NCI-H510A treated with DMSO at 0.1 percent for 48 hours (cell line): ENCODE data around the gene CGB2.
"Not testable (repeated sequence)": the region's sequence is repeated elsewhere in the genome, so short reads cannot be mapped to it uniquely, and the experiment has no call there.

Experiments used
- DNase-seq: peaks from one replicate; lab custom pipeline; 2025; lab: John Stamatoyannopoulos, UW

The CGB2 gene

GRCh38 chr19:49067554-49067953, 35.9 kb downstream of the CGB2 start:
- DNase-seq, result no peak

GRCh38 chr19:49069026-49069425, 37.3 kb downstream of the CGB2 start:
- no peak for DNase-seq

- no peak for DNase-seq
Observed at GRCh38 chr19:49070416-49070815, 38.7 kb downstream of the CGB2 start.

- DNase-seq, result no peak
Observed at GRCh38 chr19:49071860-49072547, 40.3 kb downstream of the CGB2 start.

- peak; percentile 17 for DNase-seq
Observed at GRCh38 chr19:49073514-49074378, 42.1 kb downstream of the CGB2 start.

- not testable (repeated sequence) for DNase-seq
Observed at GRCh38 chr19:49074869-49075268, 43.2 kb downstream of the CGB2 start.

GRCh38 chr19:49080392-49080791, 48.7 kb downstream of the CGB2 start:
- DNase-seq, result no peak

- DNase-seq, result no peak
Observed at GRCh38 chr19:49081273-49081672, 49.6 kb downstream of the CGB2 start.
